ENCODE data around the gene SLAMF1. TPM values are rescaled to one million over a fixed set of nuclear protein-coding genes. Genes with fewer than 3 reads are reported as not detected.
"Not testable (repeated sequence)": the region's sequence is repeated elsewhere in the genome, so short reads cannot be mapped to it uniquely, and the experiment has no call there.

SLAMF1 gene, protein sequence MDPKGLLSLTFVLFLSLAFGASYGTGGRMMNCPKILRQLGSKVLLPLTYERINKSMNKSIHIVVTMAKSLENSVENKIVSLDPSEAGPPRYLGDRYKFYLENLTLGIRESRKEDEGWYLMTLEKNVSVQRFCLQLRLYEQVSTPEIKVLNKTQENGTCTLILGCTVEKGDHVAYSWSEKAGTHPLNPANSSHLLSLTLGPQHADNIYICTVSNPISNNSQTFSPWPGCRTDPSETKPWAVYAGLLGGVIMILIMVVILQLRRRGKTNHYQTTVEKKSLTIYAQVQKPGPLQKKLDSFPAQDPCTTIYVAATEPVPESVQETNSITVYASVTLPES
- polyA plus RNA-seq = 17.2 TPM

DNA sequence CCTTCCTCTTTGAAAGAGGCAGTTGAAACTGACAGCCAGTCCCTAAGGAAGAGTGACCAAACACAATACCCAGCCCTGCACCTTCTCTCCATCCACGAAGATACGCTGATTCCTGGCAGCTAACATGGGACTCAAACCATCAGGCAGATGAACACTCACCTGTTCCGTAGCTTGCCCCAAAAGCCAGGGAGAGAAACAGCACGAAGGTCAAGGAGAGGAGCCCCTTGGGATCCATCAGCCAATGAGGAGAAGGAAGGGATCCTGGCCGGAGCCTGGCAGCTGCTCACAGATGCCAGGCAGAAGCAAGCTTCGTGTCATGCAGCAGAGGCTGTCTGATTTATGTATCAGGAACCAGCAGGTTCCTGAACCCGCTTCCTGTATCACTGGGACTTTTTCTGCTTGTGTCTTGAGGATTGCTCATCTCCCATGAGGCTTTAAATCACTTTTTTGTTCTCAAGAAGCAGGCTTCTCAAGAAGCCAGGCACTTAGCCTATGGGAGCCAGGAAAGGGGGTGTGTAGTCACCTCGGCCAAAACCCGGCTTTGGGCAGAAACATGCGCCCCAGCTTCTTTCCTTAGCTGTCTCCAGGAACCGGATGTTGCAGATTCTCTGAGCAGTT lies at the start of gene SLAMF1:
TSS of gene SLAMF1 (minus strand) at position 334 of the 618 bp plus-strand sequence. CDS start at position 235, 99 bp downstream.
- Mint-ChIP-seq H3K9me3 (no peaks in the 10 kb centered on the region), H3K27ac (peak within 1 kb of the TSS; percentile 32 to 93 (median 90)), H3K4me3 (peak within 1 kb of the TSS; percentile 88 to 96 (median 90)), H3K27me3 (no peaks in the 10 kb centered on the region), H3K36me3 (peaks cover 2% of the 10 kb centered on the region), H3K4me1 (peaks cover 64 to 72% (median 70%) of the 10 kb centered on the region in 3 donors)

DNA sequence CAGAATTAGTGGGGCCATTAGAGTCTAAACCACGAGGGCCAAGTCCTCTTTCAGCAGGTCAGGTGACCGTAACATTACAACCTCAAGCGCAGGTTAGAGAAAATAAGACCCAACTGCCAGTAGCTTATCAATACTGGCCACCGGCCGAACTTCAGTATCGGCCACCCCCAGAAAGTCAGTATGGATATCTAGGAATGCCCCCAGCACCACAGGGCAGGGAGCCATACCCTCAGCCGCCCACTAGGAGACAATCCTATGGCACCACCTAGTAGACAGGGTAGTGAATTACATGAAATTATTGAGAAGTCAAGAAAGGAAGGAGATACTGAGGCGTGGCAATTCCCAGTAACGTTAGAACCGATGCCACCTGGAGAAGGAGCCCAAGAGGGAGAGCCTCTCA lies 45.5 kb upstream of the SLAMF1 start:
- Mint-ChIP-seq H3K4me1 (peaks cover 22 to 47% (median 35%) of the 10 kb centered on the region in 3 donors), H3K4me3 (peak overlapping the region in 1 of 4 donors; percentile 81), H3K27ac (peak overlapping the region in 2 of 3 donors; percentile 53 to 94)
- H3K36me3 Mint-ChIP-seq, H3K9me3 Mint-ChIP-seq, H3K27me3 Mint-ChIP-seq: not testable (repeated sequence)

DNA sequence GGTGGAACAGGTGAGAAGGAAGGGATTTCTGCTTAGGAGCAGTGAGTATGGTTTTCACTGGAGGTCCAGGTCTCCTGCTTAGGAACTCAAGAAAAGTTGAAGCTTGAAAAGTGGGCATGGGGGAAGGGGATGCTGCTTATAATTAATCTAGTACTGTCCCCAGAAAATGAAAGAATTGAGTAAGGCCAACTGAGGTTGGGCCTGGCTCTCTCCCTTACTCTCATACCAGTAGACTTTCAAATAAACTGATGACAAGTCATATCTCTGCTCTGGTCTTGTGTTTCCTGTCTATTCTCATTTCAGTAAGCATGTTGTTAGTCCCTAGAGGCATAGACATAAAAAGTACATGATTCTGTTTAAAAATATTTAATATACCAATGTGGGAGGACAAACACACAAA lies 38.4 kb upstream of the SLAMF1 start:
- peak overlapping the region in 3 of 4 donors; percentile 36 to 78 (median 73) for H3K4me3 Mint-ChIP-seq
- peaks cover 48 to 62% (median 50%) of the 10 kb centered on the region in 3 donors for H3K4me1 Mint-ChIP-seq
- no peaks in the 10 kb centered on the region for H3K27me3 Mint-ChIP-seq
- H3K27ac Mint-ChIP-seq = peak overlapping the region; percentile 75 to 97 (median 85)
- H3K9me3 Mint-ChIP-seq = peaks cover 0 to 4% (median 3%) of the 10 kb centered on the region in 3 donors
- peaks cover 19% of the 10 kb centered on the region for H3K36me3 Mint-ChIP-seq

DNA sequence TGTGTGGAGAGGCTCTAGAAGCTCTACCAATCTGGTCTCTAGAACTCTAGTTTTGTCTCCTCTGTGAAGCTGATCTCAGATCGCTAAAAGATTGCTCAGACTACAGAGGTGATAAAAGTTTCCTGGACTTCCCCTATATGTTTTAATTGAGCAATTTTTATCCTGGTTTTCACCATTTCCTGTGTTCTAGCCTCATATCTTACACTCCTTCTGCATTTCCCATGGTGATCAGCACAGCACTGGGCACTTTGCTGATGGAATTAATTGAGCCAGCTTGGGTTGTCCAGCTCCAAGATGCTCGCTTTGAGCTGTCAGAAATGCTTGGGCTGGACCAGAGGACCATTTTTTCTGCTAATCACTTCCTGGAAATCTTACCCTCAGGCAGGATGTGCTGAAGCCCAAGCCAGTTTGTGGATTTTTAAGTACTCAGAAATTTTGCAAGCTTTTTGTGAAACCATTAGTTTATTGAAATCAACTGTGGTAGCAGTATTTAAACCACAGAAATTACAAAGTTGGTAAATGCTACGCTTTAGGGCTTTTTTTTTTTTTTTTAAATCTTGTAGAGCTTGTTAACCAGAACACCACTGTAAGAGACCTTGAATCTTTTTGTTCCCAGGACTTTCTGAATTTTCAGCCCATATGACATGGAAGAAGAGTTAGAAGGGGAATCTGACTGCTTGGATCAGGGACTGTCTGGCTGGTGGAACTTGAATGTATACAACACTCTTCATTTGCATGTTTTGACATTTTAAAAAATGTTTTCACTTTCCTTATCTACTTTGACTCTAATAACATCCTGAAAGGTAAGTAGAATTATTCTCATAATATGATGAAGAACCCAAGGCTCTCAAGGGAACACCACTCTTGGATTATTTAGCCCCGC lies 36.4 kb upstream of the SLAMF1 start:
- Mint-ChIP-seq H3K36me3 (peaks cover 16% of the 10 kb centered on the region), H3K27me3 (no peaks in the 10 kb centered on the region), H3K9me3 (peaks cover 0 to 4% (median 3%) of the 10 kb centered on the region in 3 donors), H3K4me1 (peaks cover 46 to 49% (median 46%) of the 10 kb centered on the region in 3 donors), H3K27ac (peak overlapping the region; percentile 13 to 97 (median 93)), H3K4me3 (peak overlapping the region in 2 of 4 donors; percentile 59 to 69)

DNA sequence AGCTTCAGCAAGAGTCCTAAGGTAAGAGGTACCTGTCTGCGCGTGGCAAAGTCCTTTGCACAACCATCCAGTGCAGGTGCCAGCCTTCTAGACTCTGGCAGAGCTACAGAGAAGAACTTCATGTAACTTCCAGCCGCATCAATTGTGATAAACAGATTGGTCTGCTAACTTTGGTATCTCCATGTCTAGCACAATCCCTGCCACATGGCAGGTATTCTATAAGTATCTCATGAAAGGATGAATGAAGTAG lies 35.0 kb upstream of the SLAMF1 start:
- Mint-ChIP-seq H3K36me3 (peaks cover 12% of the 10 kb centered on the region), H3K27ac (peak overlapping the region in 2 of 3 donors; percentile 41 to 90), H3K27me3 (no peaks in the 10 kb centered on the region), H3K4me1 (peaks cover 43 to 46% (median 44%) of the 10 kb centered on the region in 3 donors), H3K4me3 (no peak overlapping the region), H3K9me3 (no peaks in the 10 kb centered on the region)

DNA sequence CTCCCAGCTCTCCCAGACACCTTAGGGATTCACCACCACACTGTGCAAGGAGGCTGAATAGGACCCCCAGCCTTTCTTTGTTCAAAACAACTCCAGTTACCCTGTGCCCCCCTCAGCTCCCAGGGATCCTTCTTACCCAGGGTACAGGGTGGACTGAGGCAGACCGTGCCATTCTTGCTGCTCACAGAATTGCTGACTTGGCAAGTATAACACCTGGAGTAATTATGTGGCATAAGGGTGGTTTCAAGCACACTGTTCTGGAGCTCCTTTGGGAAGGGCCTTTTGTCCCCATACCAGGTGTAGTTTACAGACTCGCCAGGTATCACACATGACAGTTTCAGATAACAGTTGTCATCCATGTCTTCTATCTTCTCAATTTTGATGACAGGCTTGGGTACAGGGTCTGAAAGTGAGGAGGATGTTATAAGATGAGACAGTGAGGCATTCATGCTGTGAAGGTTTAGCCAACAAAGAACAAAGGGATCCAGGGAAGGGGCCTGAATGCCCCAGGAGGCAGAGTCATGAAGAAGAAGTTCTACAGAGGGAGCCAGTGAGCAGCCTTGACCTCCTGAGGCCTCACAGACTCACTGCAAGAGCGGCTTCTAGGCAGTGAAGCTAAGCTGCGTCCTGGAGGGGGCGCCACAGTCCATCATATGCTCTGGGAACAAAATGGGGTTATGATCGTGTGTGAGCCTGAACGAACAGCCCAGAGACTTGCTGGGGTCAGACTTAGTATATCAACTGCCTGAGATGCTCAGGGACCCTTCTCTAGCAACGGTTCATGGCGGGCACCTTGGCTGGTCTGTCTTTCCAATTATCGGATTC lies 34.4 kb upstream of the SLAMF1 start:
- Mint-ChIP-seq H3K4me3 (no peak overlapping the region), H3K9me3 (no peaks in the 10 kb centered on the region), H3K4me1 (peaks cover 40 to 43% (median 41%) of the 10 kb centered on the region in 3 donors), H3K27ac (peak overlapping the region; percentile 41 to 90 (median 50)), H3K36me3 (peaks cover 8% of the 10 kb centered on the region), H3K27me3 (no peaks in the 10 kb centered on the region)

DNA sequence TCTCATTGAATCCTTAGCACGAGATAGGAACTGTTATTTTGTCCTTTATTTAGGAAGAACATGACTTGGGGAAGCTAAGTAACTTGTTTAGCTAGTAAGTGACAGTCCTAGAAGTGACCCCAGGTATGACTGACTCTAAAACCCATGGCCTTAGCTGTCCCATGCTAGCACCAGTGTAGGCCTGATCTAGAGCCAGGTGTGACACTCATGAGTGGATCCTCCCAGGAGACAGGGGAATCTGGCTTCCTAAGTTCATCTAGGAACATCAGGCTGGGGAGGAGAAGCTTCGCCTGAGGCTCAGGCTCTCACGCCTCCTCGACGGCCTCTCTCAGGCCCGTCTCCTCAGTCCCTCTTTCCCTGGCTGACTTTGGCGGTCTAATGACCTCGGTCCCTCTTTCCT lies 33.6 kb upstream of the SLAMF1 start:
- peaks cover 4% of the 10 kb centered on the region for H3K36me3 Mint-ChIP-seq

DNA sequence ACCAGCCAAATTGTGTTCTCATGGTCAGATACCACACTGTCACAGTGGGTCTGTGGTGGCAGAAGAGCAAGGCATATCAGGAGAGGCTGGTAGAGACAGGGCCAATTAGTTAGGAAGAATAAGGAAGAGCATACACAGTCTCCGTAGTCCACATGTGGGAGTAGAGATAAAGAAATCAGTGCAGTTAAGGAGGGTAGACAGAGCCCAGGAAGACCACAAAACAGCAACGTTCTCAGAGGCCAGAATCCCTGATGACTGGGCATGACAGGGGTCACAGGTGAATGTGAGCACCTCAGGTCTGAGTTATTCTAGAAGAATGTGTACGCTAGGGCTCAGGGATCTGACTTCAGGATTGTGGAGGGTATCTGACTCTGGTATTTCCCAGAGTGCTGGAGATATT lies 33.0 kb upstream of the SLAMF1 start:
- H3K27me3 Mint-ChIP-seq = no peaks in the 10 kb centered on the region
- H3K4me3 Mint-ChIP-seq = no peak overlapping the region
- H3K36me3 Mint-ChIP-seq = peaks cover 4% of the 10 kb centered on the region
- peaks cover 33 to 39% (median 34%) of the 10 kb centered on the region in 3 donors for H3K4me1 Mint-ChIP-seq
- peak overlapping the region in 1 of 3 donors; percentile 48 for H3K27ac Mint-ChIP-seq
- H3K9me3 Mint-ChIP-seq = no peaks in the 10 kb centered on the region

More for the DNA sequence above, 33.6 kb upstream of the SLAMF1 start:
- Mint-ChIP-seq H3K27me3 (no peaks in the 10 kb centered on the region), H3K4me1 (peaks cover 34 to 40% (median 38%) of the 10 kb centered on the region in 3 donors), H3K9me3 (no peaks in the 10 kb centered on the region), H3K4me3 (no peak overlapping the region), H3K27ac (peak overlapping the region in 1 of 3 donors; percentile 76)

DNA sequence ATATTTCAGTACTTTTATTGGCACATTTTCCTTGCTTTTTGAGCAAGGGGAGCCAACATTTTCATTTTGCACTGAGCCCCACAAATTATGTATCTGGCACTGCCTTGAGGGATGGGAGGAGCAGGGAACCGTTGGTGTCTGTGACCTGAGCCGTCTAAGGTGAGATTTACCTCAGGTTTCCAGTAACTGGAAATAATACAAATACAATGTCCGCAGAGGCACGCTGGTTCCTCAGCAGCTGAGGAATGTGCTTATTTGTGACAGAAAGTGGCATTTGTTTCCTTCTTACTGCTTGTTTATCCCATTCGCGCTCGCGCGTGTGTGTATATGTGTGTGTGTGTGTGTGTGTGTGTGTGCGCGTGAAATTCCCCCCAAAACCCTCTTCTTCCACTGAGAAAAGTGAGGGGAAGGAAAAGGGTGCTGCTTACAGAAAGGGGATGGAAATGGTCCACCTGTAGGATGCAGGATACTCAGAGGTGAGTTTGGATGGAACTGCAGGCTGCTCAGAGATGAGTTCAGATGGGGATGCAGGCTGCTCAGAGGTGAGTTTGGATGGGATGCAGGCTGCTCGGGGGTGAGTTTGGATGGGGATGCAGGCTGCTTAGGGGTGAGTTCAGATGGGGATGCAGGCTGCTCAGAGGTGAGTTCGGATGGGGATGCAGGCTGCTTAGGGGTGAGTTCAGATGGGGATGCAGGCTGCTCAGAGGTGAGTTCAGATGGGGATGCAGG lies 30.2 kb upstream of the SLAMF1 start:
- H3K9me3 Mint-ChIP-seq = no peaks in the 10 kb centered on the region
- no peaks in the 10 kb centered on the region for H3K27me3 Mint-ChIP-seq
- H3K27ac Mint-ChIP-seq = peak overlapping the region in 2 of 3 donors; percentile 39 to 40

DNA sequence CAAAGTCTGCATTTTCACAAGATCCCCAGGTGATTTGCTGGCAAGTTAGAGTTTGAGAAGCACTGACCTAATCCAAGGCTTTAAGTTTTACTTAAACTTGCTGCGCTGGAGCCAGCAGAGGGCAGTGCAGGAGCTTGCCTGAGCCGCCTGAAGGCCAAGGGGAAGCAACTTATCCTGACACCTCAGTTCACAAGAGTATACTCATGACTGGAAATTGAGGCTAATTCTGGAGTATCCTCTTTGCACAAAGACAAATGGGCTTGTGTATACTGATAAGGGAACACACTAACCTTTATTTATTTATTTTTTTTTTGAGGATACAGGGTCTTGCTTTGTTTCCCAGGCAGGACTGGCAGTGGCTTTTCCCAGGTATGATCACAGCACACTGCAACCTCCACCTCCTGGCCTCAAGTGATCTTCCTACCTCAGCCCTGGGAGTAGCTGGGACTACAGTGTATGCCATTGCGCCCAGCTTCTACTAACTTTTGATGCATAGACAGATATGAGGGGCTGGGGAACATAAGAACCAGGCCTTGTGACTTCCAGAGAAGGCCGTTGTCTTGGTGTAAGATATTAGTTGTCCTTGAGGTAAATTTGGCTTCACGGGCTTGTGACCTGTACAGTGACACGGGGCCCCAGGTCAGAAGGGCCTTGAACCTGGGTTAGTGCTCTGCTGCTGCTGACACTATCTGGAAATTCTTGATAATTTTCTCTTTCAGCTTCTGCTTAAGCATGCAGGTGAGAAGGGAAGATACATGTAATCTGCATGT lies 29.0 kb upstream of the SLAMF1 start:
- no peaks in the 10 kb centered on the region for H3K9me3 Mint-ChIP-seq
- H3K36me3 Mint-ChIP-seq = peaks cover 2% of the 10 kb centered on the region
- peaks cover 9 to 17% (median 11%) of the 10 kb centered on the region in 3 donors for H3K4me1 Mint-ChIP-seq
- H3K4me3 Mint-ChIP-seq = peak overlapping the region in 2 of 4 donors; percentile 69 to 71
- H3K27ac Mint-ChIP-seq = peak overlapping the region in 2 of 3 donors; percentile 4 to 17
- no peaks in the 10 kb centered on the region for H3K27me3 Mint-ChIP-seq

More for the DNA sequence above, 30.2 kb upstream of the SLAMF1 start:
- Mint-ChIP-seq H3K36me3 (peaks cover 4% of the 10 kb centered on the region), H3K4me3 (peak overlapping the region in 1 of 4 donors; percentile 47), H3K4me1 (peaks cover 12 to 16% (median 13%) of the 10 kb centered on the region in 3 donors)

DNA sequence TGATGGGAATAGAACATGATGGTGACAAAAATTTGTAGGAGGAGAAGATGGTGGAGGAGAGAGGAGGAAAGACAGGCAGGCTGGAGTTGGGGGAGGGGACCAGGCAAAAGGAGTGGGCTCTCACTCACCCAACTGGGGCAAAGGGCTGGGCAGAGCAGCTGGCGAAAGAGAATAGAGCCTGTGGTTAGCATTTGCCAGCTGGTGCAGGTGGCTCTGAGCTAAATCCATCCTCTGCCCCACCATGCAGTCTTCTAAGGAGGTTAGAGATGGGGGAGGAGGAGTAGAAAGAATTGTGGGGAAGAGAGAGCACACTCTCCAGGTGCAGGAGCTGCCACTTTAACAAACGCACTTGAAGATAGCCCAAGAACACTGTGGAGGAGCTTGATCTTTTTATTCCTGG lies 27.6 kb upstream of the SLAMF1 start:
- Mint-ChIP-seq H3K27ac (no peak overlapping the region), H3K4me1 (peaks cover 14 to 20% (median 17%) of the 10 kb centered on the region in 3 donors), H3K36me3 (peaks cover 2% of the 10 kb centered on the region), H3K9me3 (peaks cover 0 to 3% (median 0%) of the 10 kb centered on the region in 3 donors), H3K4me3 (no peak overlapping the region), H3K27me3 (no peaks in the 10 kb centered on the region)

DNA sequence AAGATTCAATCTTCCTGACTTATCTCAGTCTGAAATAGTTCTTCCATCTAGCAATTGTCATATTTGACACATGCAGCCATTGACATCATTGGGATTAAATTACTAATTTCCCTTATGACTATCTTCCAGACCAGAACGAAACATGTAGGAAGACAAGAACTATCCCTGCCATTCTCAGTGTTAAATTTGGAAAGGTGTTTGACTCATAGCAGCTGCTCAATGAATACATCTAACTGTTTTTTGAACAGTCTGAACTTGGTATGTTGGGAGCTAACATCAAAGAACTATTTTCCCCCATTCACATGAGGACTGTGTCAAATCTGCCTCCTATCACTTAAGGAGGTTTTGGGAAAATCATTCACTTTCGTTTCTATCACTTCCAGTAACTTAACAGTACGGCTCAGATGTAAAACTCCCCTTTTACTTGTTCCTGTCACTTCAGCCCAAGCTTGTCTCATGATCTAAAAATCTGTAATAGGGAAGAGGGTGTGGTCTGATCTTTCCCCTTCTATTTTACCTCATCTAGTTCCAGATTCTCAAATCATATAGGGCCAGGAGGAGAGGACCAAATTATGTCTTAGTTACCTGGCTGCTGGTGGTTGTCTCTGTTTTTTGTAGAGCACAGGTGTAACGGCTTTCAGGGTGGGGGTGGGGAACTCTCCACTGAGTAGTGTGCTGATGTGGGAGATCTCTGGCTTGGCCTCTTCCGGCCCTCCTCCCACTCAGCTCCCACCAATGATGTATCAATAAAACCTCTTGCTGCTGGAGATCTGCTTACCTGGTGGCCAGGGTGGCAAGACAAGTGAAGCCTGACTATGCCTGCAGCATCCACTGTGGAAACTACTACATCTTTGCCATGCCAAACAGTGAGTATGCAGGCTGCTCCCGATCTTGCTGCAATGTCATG lies 26.2 kb upstream of the SLAMF1 start:
- peaks cover 4% of the 10 kb centered on the region for H3K36me3 Mint-ChIP-seq
- H3K4me1 Mint-ChIP-seq = peaks cover 14 to 20% (median 17%) of the 10 kb centered on the region in 3 donors
- H3K27me3 Mint-ChIP-seq = no peaks in the 10 kb centered on the region
- no peak overlapping the region for H3K4me3 Mint-ChIP-seq
- H3K9me3 Mint-ChIP-seq = peaks cover 0 to 3% (median 2%) of the 10 kb centered on the region in 3 donors
- H3K27ac Mint-ChIP-seq = no peak overlapping the region
